Caki2 (cell line): Measurements from ENCODE around the gene APOL6. TPM values are rescaled to one million over a fixed set of nuclear protein-coding genes. Genes with fewer than 3 reads are reported as not detected.
A peak's percentile ranks its signal among the peaks of the same experiment; 100 is the strongest.

ENCODE experiments used
- DNase-seq: peaks from one replicate; pipeline ENCODE4 v3.0.0-alpha.2; 2015; ENCODE audit warnings: low read depth
- in situ Hi-C: cut with HindIII; loops from 2 replicates; pipeline ENCODE4 v1.10.0; 2016; ENCODE audit warnings: low sequenced_read_pairs, low pct_unique_long_range_greater_than_20kb, mixed read lengths
- total RNA-seq: library from RNA; depleted of rRNA; stranded (reverse); fragments of >200 nt; shearing (Covaris generic); gene quantifications from 2 replicates; pipeline ENCODE4 v1.2.3, GENCODE V29; 2014; ENCODE audit warnings: low replicate concordance; rRNA removed

The APOL6 gene
- 21.3 and 21.5 TPM in 2 replicates for total RNA-seq

- peak; percentile 83 for DNase-seq
- in situ Hi-C loops: no loop called here
Observed at GRCh38 chr22:35648066-35649025, at the start of gene APOL6. Gene APOL6 (plus strand): TSS chr22:35648446. CDS start chr22:35656426, 7,980 bp downstream.

GRCh38 chr22:35599364-35599763 lies 48.9 kb upstream of the APOL6 start:
- DNase-seq: no peak
- in situ Hi-C loops: no loop called here

- in situ Hi-C loops: no loop called here
- no peak for DNase-seq
Observed at GRCh38 chr22:35600476-35600875, 47.8 kb upstream of the APOL6 start.

GRCh38 chr22:35601013-35601580 lies 47.1 kb upstream of the APOL6 start:
- no peak for DNase-seq
- in situ Hi-C loops: no loop called here

GRCh38 chr22:35601743-35602615 lies 46.3 kb upstream of the APOL6 start:
- DNase-seq: peak; percentile 78
- in situ Hi-C loops: no loop called here

GRCh38 chr22:35604621-35605368 lies 43.5 kb upstream of the APOL6 start:
- in situ Hi-C loops: no loop called here
- peak; percentile 67 for DNase-seq

GRCh38 chr22:35605369-35605680 lies 42.9 kb upstream of the APOL6 start:
- in situ Hi-C loops: no loop called here
- no peak for DNase-seq

- no peak for DNase-seq
- in situ Hi-C loops: no loop called here
Observed at GRCh38 chr22:35605851-35606481, 42.3 kb upstream of the APOL6 start.

- no peak for DNase-seq
- in situ Hi-C loops: no loop called here
Observed at GRCh38 chr22:35606916-35607315, 41.3 kb upstream of the APOL6 start.

- no peak for DNase-seq
- in situ Hi-C loops: no loop called here
Observed at GRCh38 chr22:35608088-35608487, 40.2 kb upstream of the APOL6 start.

- DNase-seq: no peak
- in situ Hi-C loops: no loop called here
Observed at GRCh38 chr22:35609261-35609660, 39.0 kb upstream of the APOL6 start.

GRCh38 chr22:35609761-35610160 lies 38.5 kb upstream of the APOL6 start:
- no peak for DNase-seq
- in situ Hi-C loops: no loop called here

GRCh38 chr22:35610741-35611140 lies 37.5 kb upstream of the APOL6 start:
- DNase-seq: no peak
- in situ Hi-C loops: no loop called here

- in situ Hi-C loops: no loop called here
- no peak for DNase-seq
Observed at GRCh38 chr22:35611200-35611890, 36.9 kb upstream of the APOL6 start.

GRCh38 chr22:35611891-35612576 lies 36.2 kb upstream of the APOL6 start:
- DNase-seq: no peak
- in situ Hi-C loops: no loop called here

GRCh38 chr22:35612903-35613302 lies 35.3 kb upstream of the APOL6 start:
- DNase-seq: no peak
- in situ Hi-C loops: no loop called here

- no peak for DNase-seq
- in situ Hi-C loops: no loop called here
Observed at GRCh38 chr22:35614404-35614803, 33.8 kb upstream of the APOL6 start.
